ENCODE data around the gene KDM7A. TPM values are rescaled to one million over a fixed set of nuclear protein-coding genes. Genes with fewer than 3 reads are reported as not detected.

The KDM7A gene
- total and polyA plus RNA-seq, 2 of the 8 experiments (the other 6 are each of a cell fraction or from before 2014, with no cell fraction given): 2.2 to 12.5 TPM

- Histone ChIP-seq H2AFZ (ENCODE audit: low read length) (no peak overlapping the region), H3K23ac (ENCODE audit: insufficient read length) (no peak overlapping the region), H3K36me3 (ENCODE audit: control insufficient read depth in 2 of 4, insufficient read depth in 4 of 4, low read length in 3 of 4) (no peaks in the 10 kb centered on the region), H3K4me1 (replicated peaks in 1 of 4; ENCODE audit: control insufficient read depth in 3 of 4, insufficient read depth in 4 of 4, low read length in 3 of 4) (peaks cover 0 to 1% (median 0%) of the 10 kb centered on the region in 4 experiments; a peak in 3 of 7 replicates), H4K8ac (ENCODE audit: extremely low read depth, insufficient read depth, low read length) (no peak overlapping the region), H3K4me3 (ENCODE audit: extremely low read depth in 1 of 4, insufficient read depth in 2 of 4, low read depth in 3 of 4, low read length in 4 of 4) (no peak overlapping the region), H2BK120ac (replicated peaks; ENCODE audit: low read depth, low read length) (no peak overlapping the region), H2BK15ac (ENCODE audit: low read length) (no peak overlapping the region), H3K79me1 (ENCODE audit: low read depth, low read length) (no peaks in the 10 kb centered on the region), H3K18ac (ENCODE audit: extremely low read depth, low read length) (no peak overlapping the region), H4K91ac (replicated peaks; ENCODE audit: insufficient read length, low read length) (no peak overlapping the region), H2BK20ac (ENCODE audit: low read length) (no peak overlapping the region), H3K4me2 (ENCODE audit: insufficient read depth in 1 of 2, low read depth in 2 of 2, low read length in 2 of 2) (no peak overlapping the region), H3K27me3 (replicated peaks in 1 of 4; ENCODE audit: control insufficient read depth in 3 of 4, extremely low read depth in 1 of 4, insufficient read depth in 3 of 4, low read length in 3 of 4) (peaks cover 0 to 15% (median 10%) of the 10 kb centered on the region in 4 experiments; a peak in 5 of 7 replicates), H3K23me2 (ENCODE audit: low read depth, low read length) (no peaks in the 10 kb centered on the region), H3K56ac (replicated peaks; ENCODE audit: insufficient read length, low read depth, low read length) (no peak overlapping the region), H3K9me3 (ENCODE audit: insufficient read depth in 2 of 2, low read depth in 1 of 2, low read length in 1 of 2) (no peaks in the 10 kb centered on the region), H3K79me2 (ENCODE audit: control insufficient read depth in 1 of 2, insufficient read depth in 2 of 2, low read length in 2 of 2) (no peaks in the 10 kb centered on the region), H2BK12ac (ENCODE audit: low read depth, low read length) (no peak overlapping the region), H3K9ac (replicated peaks in 1 of 4; ENCODE audit: extremely low read depth in 1 of 4, low read depth in 3 of 4, low read length in 3 of 4) (no peak overlapping the region), H4K20me1 (replicated peaks in 1 of 2; ENCODE audit: control insufficient read depth in 1 of 2, insufficient read depth in 2 of 2, low read length in 2 of 2) (no peaks in the 10 kb centered on the region), H4K5ac (ENCODE audit: insufficient read length, low read depth, low read length) (no peak overlapping the region), H2BK5ac (ENCODE audit: low read depth, low read length) (no peak overlapping the region), H3K4ac (replicated peaks; ENCODE audit: insufficient read length, low read depth, low read length) (no peak overlapping the region), H2AK5ac (ENCODE audit: low read depth, low read length) (no peak overlapping the region), H3K27ac (ENCODE audit: low read depth, low read length) (no peak overlapping the region), H3K14ac (ENCODE audit: insufficient read length) (no peak overlapping the region)
- no peak for FAIRE-seq
- no peak for DNase-seq (ENCODE audit: low read depth in 1 of 2, low spot score in 2 of 2)
- WGBS, 2 experiments (ENCODE audit: extremely low coverage in 1 of 2, insufficient coverage in 1 of 2, insufficient read length in 1 of 2, insufficient replicate concordance in 2 of 2, low coverage in 1 of 2, low lambda C conversion rate in 2 of 2, missing lambda C conversion rate in 1 of 2): 84% methylated on average over 4 of the region's 4 CpGs; no CpG with 5 or more reads in 1 of the 2 experiments
- POLR2A ChIA-PET (ENCODE audit: partially characterized antibody): no interaction called here
- CTCF ChIA-PET (ENCODE audit: partially characterized antibody): interaction anchor here (1.2 to 1.7 kb wide), 2 partner anchors 9 to 470 kb away, joined by 3 read pairs; no protein-coding TSS in a partner anchor
- TF ChIP-seq RXRA (IDR thresholded peaks at IDR 0.05; ENCODE audit: insufficient read depth, low read depth, low read length) (no peak), CHD1 (IDR thresholded peaks at IDR 0.05; ENCODE audit: low read depth, low read length) (no peak), RBBP5 (IDR thresholded peaks at IDR 0.05; ENCODE audit: borderline replicate concordance, low read depth, low read length) (no peak), TAF1 (IDR thresholded peaks at IDR 0.05; ENCODE audit: low read depth, low read length) (no peak), ASH2L (IDR thresholded peaks at IDR 0.05; ENCODE audit: low read length) (no peak), E2F6 (IDR thresholded peaks at IDR 0.05) (no peak), KDM1A (IDR thresholded peaks at IDR 0.05; ENCODE audit: borderline replicate concordance, low read length) (no peak), USF2 (IDR thresholded peaks at IDR 0.05; ENCODE audit: low read length) (no peak), CREB1 (IDR thresholded peaks at IDR 0.05) (no peak), SUZ12 (IDR thresholded peaks at IDR 0.05; ENCODE audit: low read length) (no peak), EZH2 (IDR thresholded peaks at IDR 0.05; ENCODE audit: low read depth, low read length, severe bottlenecking) (no peak), EP300 (IDR thresholded peaks at IDR 0.05; ENCODE audit: borderline replicate concordance in 1 of 2, low read depth in 2 of 2, low read length in 2 of 2) (no peak), TBP (IDR thresholded peaks at IDR 0.05; ENCODE audit: low read depth, low read length) (no peak)
Measured at GRCh38 chr7:140182917-140183316, 6.1 kb upstream of the KDM7A start.
